ENCODE data around the gene NDOR1. TPM values are rescaled to one million over a fixed set of nuclear protein-coding genes. Genes with fewer than 3 reads are reported as not detected.
A peak's percentile ranks its signal among the peaks of the same experiment; 100 is the strongest.

Gene NDOR1
- total RNA-seq, 1 experiment from 2014 or later, result 31.8 TPM

DNA sequence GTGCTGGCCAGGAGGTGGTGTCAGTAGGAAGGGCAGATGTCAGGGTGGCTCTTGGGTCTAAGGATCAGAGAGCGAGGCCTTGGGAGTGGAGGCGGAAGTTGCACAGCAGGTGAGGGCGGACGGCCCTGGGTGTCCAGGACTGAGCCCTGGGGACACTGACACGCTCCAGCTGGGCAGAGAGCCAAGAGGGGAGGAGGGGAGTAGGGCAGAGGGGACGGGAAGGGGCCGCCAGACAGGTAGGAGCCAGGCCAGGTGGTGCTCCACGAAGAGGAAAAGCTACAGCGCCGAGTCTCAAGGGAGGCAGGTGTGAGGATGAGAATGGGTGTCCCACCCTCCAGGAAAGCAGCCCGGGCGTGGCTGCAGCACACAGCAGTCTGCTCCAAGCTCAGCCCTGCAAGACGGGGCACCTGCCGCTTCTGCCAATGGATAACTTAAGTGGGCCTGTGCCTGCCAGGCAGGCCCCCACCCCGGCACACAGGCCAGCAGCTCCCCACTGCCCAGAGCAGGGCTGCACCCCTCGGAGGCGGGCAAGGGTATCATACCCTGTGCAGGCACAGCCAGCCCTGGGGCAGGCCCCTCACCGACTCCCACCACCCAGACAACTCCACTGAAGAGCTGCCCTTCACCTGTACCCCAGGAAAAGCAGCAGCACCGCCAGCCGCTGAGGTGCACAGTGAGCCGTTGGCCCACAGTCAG is 9.8 kb upstream of the NDOR1 start:
- ChIA-PET POLR2A (interaction anchor here (0.7 to 1.0 kb wide), 2 partner anchors 28 to 45 kb away, joined by 3 read pairs; no protein-coding TSS in a partner anchor), CTCF (interaction anchor here (0.7 to 1.1 kb wide), 2 partner anchors 34 to 41 kb away, joined by 3 to 4 read pairs; no protein-coding TSS in a partner anchor)
- intact Hi-C loops (cut with micrococcal nuclease; ENCODE audit: unreplicated experiment), result no loop called here
- Histone ChIP-seq H3K27me3 (replicated peaks; ENCODE audit: control insufficient read depth, insufficient read depth, low read length) (no peaks in the 10 kb centered on the region), H3K36me3 (ENCODE audit: control insufficient read depth, insufficient read depth, low read length) (peaks cover 2% of the 10 kb centered on the region; the same call in 1 of the 2 replicates), H3K9me3 (no peaks in the 10 kb centered on the region), H3K4me3 (ENCODE audit: low read depth, low read length) (no peak overlapping the region), H3K4me1 (peaks cover 29% of the 10 kb centered on the region)
- no TSS peak for BruUV-seq (replicated peaks)
- Mint-ChIP-seq H3K27ac (ENCODE audit: unreplicated experiment) (peak overlapping the region; percentile 61), H3K4me1 (ENCODE audit: low read depth, unreplicated experiment) (peaks cover 12% of the 10 kb centered on the region), H3K36me3 (ENCODE audit: insufficient read depth, unreplicated experiment) (peaks cover 27% of the 10 kb centered on the region), H3K27me3 (ENCODE audit: insufficient read depth, unreplicated experiment) (no peaks in the 10 kb centered on the region), H3K4me3 (ENCODE audit: unreplicated experiment) (peak overlapping the region; percentile 26), H3K9me3 (ENCODE audit: unreplicated experiment) (no peaks in the 10 kb centered on the region)
- no peak for DNase-seq
- no peak for TF ChIP-seq CTCF (IDR thresholded peaks at IDR 0.05; ENCODE audit: insufficient read depth in 1 of 2, low read depth in 1 of 2, low read length in 1 of 2, severe bottlenecking in 1 of 2, unreplicated experiment in 1 of 2)

DNA sequence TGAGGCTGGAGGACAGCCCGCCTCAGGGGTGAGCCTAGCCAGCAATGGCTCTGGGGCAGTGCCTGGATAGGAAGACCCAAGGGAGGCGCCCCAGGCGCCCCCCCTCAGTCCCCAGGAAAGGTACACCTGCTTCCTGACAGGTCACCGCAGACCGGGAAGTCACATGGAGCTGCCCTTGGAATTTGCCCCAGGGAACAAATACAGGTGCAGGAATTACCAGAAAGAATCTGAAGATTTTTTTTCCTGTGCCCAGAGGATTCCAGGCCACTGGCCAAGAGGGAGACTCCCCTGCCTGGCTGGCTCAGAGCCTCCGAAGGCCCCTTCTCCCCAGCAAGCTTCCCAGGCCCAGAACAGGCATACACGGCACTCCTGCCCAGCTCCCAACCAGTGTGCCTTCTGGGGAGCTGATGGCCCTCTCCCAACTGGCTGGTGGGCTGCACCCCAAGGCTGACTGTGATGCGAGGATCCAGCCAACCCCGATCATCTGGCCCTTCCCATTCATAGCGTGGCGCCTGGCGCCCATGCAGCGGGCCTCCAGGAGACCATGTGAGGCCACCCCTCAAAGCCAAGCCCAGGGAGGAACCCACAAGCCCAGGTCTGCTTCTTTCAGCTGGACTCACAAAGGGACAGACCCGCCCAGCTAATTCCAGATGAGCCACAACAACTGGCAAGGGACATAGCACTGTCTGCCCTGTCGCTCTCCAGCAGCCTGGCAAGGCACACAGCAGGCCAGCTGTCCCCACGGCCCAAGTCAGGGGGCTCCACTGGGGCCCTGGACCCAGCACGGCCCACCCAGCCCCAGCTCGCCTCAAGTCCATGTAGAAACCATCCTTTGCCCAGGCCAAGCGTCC is 7.2 kb upstream of the NDOR1 start:
- Histone ChIP-seq H3K4me1 (peaks cover 32% of the 10 kb centered on the region), H3K36me3 (ENCODE audit: control insufficient read depth, insufficient read depth, low read length) (no peaks in the 10 kb centered on the region), H3K9me3 (no peaks in the 10 kb centered on the region), H3K27me3 (replicated peaks; ENCODE audit: control insufficient read depth, insufficient read depth, low read length) (no peaks in the 10 kb centered on the region), H3K4me3 (ENCODE audit: low read depth, low read length) (peak overlapping the region; percentile 49)
- TF ChIP-seq CTCF (IDR thresholded peaks at IDR 0.05; ENCODE audit: insufficient read depth in 1 of 2, low read depth in 1 of 2, low read length in 1 of 2, severe bottlenecking in 1 of 2, unreplicated experiment in 1 of 2), result no peak
- POLR2A ChIA-PET, result interaction anchor here (0.9 to 1.4 kb wide), 2 partner anchors 9 to 25 kb away, joined by 4 to 5 read pairs; no protein-coding TSS in a partner anchor
- Mint-ChIP-seq H3K27me3 (ENCODE audit: insufficient read depth, unreplicated experiment) (no peaks in the 10 kb centered on the region), H3K4me3 (ENCODE audit: unreplicated experiment) (peak overlapping the region; percentile 76), H3K27ac (ENCODE audit: unreplicated experiment) (peak overlapping the region; percentile 39), H3K9me3 (ENCODE audit: unreplicated experiment) (no peaks in the 10 kb centered on the region), H3K36me3 (ENCODE audit: insufficient read depth, unreplicated experiment) (peaks cover 20% of the 10 kb centered on the region), H3K4me1 (ENCODE audit: low read depth, unreplicated experiment) (peaks cover 8% of the 10 kb centered on the region)
- no TSS peak for BruUV-seq (replicated peaks)
- DNase-seq, result peak; percentile 69 to 82
- CTCF ChIA-PET, result interaction anchor here (1.0 to 2.0 kb wide), 2 partner anchors 9 to 38 kb away, joined by 4 to 12 read pairs; partner anchors contain the start of genes ANAPC2 and SSNA1
- intact Hi-C loops (cut with micrococcal nuclease; ENCODE audit: unreplicated experiment), result no loop called here

DNA sequence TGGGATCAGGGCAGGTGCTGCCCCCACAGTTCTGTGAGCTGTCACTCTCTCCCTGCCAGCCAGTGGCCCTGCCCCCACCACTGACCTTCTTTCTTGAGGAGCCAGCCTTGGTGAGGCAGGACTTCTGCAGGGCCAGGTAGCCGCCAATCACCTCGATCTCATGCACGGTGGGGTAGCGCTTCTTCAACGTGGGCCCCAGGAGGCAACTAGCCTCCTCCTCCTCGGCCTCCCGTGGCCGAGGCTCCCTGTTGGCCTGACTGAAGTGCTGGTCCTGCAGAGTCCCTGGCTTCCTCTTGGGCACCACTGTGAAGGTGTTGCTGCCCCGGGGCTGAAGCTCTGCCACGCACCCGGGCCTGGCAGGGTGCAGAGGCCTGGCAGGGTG is 6.6 kb upstream of the NDOR1 start:
- ChIA-PET POLR2A (interaction anchor here (0.5 to 1.4 kb wide), 3 partner anchors 10 to 42 kb away, joined by 3 to 5 read pairs (median 4); no protein-coding TSS in a partner anchor), CTCF (interaction anchor here (0.6 to 2.0 kb wide), 4 partner anchors 10 to 67 kb away, joined by 3 to 12 read pairs (median 4); partner anchors contain the start of genes ANAPC2 and SSNA1)
- no peaks in the 10 kb centered on the region for H3K36me3 ChIP-seq (ENCODE audit: control insufficient read depth, insufficient read depth, low read length)
- no peaks in the 10 kb centered on the region for H3K9me3 ChIP-seq
- H3K4me3 ChIP-seq (ENCODE audit: low read depth, low read length), result peak overlapping the region; percentile 49
- peak overlapping the region; percentile 39 for H3K27ac Mint-ChIP-seq (ENCODE audit: unreplicated experiment)
- BruUV-seq (replicated peaks), result no TSS peak
- peaks cover 20% of the 10 kb centered on the region for H3K36me3 Mint-ChIP-seq (ENCODE audit: insufficient read depth, unreplicated experiment)
- no peak for DNase-seq
- H3K4me1 Mint-ChIP-seq (ENCODE audit: low read depth, unreplicated experiment), result peaks cover 8% of the 10 kb centered on the region
- H3K27me3 Mint-ChIP-seq (ENCODE audit: insufficient read depth, unreplicated experiment), result no peaks in the 10 kb centered on the region
- peak overlapping the region; percentile 76 for H3K4me3 Mint-ChIP-seq (ENCODE audit: unreplicated experiment)
- no peaks in the 10 kb centered on the region for H3K9me3 Mint-ChIP-seq (ENCODE audit: unreplicated experiment)
- no peak for TF ChIP-seq CTCF (IDR thresholded peaks at IDR 0.05; ENCODE audit: insufficient read depth in 1 of 2, low read depth in 1 of 2, low read length in 1 of 2, severe bottlenecking in 1 of 2, unreplicated experiment in 1 of 2)
- H3K27me3 ChIP-seq (replicated peaks; ENCODE audit: control insufficient read depth, insufficient read depth, low read length), result no peaks in the 10 kb centered on the region
- intact Hi-C loops (cut with micrococcal nuclease; ENCODE audit: unreplicated experiment), result no loop called here
- peaks cover 32% of the 10 kb centered on the region for H3K4me1 ChIP-seq

Measured in Caco-2 (cell line).